ENCODE results near the gene LARP4B.

Gene LARP4B

GRCh38 chr10:867807-868206 is 63.7 kb downstream of the LARP4B start:
- no peak for DNase-seq (ENCODE audit: low read depth, low spot score)

- no peak for DNase-seq (ENCODE audit: low read depth, low spot score)
Observed at GRCh38 chr10:866577-866941, 64.9 kb downstream of the LARP4B start.

- no peak for DNase-seq (ENCODE audit: low read depth, low spot score)
Observed at GRCh38 chr10:865924-866576, 65.5 kb downstream of the LARP4B start.

GRCh38 chr10:865257-865656 is 66.2 kb downstream of the LARP4B start:
- no peak for DNase-seq (ENCODE audit: low read depth, low spot score)

GRCh38 chr10:860519-860918 is 71.0 kb downstream of the LARP4B start:
- no peak for DNase-seq (ENCODE audit: low read depth, low spot score)

- no peak for DNase-seq (ENCODE audit: low read depth, low spot score)
Observed at GRCh38 chr10:856416-857157, 74.9 kb downstream of the LARP4B start.

GRCh38 chr10:855671-856070 is 75.8 kb downstream of the LARP4B start:
- DNase-seq (ENCODE audit: low read depth, low spot score) = no peak

- no peak for DNase-seq (ENCODE audit: low read depth, low spot score)
Observed at GRCh38 chr10:855079-855478, 76.4 kb downstream of the LARP4B start.

GRCh38 chr10:853017-853416 is 78.5 kb downstream of the LARP4B start:
- no peak for DNase-seq (ENCODE audit: low read depth, low spot score)

- DNase-seq (ENCODE audit: low read depth, low spot score) = no peak
Observed at GRCh38 chr10:852386-852785, 79.1 kb downstream of the LARP4B start.

GRCh38 chr10:851901-852300 is 79.6 kb downstream of the LARP4B start:
- no peak for DNase-seq (ENCODE audit: low read depth, low spot score)

GRCh38 chr10:850093-850492 is 81.4 kb downstream of the LARP4B start:
- DNase-seq (ENCODE audit: low read depth, low spot score) = no peak

- DNase-seq (ENCODE audit: low read depth, low spot score) = no peak
Observed at GRCh38 chr10:847868-848267, 83.6 kb downstream of the LARP4B start.

- no peak for DNase-seq (ENCODE audit: low read depth, low spot score)
Observed at GRCh38 chr10:846126-846685, 85.3 kb downstream of the LARP4B start.

GRCh38 chr10:845526-845925 is 86.0 kb downstream of the LARP4B start:
- no peak for DNase-seq (ENCODE audit: low read depth, low spot score)

GRCh38 chr10:844552-844951 is 87.0 kb downstream of the LARP4B start:
- no peak for DNase-seq (ENCODE audit: low read depth, low spot score)

GRCh38 chr10:843703-844102 is 87.8 kb downstream of the LARP4B start:
- no peak for DNase-seq (ENCODE audit: low read depth, low spot score)

GRCh38 chr10:842795-843194 is 88.7 kb downstream of the LARP4B start:
- no peak for DNase-seq (ENCODE audit: low read depth, low spot score)

GRCh38 chr10:841535-841934 is 90.0 kb downstream of the LARP4B start:
- DNase-seq (ENCODE audit: low read depth, low spot score) = no peak

GRCh38 chr10:839550-840205 is 91.8 kb downstream of the LARP4B start:
- DNase-seq (ENCODE audit: low read depth, low spot score) = no peak

- no peak for DNase-seq (ENCODE audit: low read depth, low spot score)
Observed at GRCh38 chr10:836782-837181, 94.7 kb downstream of the LARP4B start.

GRCh38 chr10:834493-834892 is 97.0 kb downstream of the LARP4B start:
- DNase-seq (ENCODE audit: low read depth, low spot score) = no peak

GRCh38 chr10:829241-829640 is 102.3 kb downstream of the LARP4B start:
- DNase-seq (ENCODE audit: low read depth, low spot score) = no peak
